H9 (cell line): ENCODE results near the gene TP53BP1. TPM values are rescaled to one million over a fixed set of nuclear protein-coding genes. Genes with fewer than 3 reads are reported as not detected.

Source experiments
- DNase-seq: peaks from one replicate; pipeline ENCODE4 v3.0.0-alpha.2; 2017
- H2AFZ ChIP-seq: one replicate; pipeline ENCODE4 v1.6.1; 2013; ENCODE audit warnings: mild to moderate bottlenecking, low read length, control low read depth, moderate library complexity
- H2AK5ac ChIP-seq: 2 replicates; pipeline ENCODE4 v1.6.1; 2013; ENCODE audit warnings: low read length, control low read depth, mixed read lengths; ENCODE audit not compliant: insufficient read length
- H2BK120ac ChIP-seq: one replicate; pipeline ENCODE4 v1.6.1; 2013; ENCODE audit warnings: low read depth, mild to moderate bottlenecking, low read length, control low read depth, inconsistent platforms; ENCODE audit not compliant: poor library complexity, severe bottlenecking
- H2BK12ac ChIP-seq: 2 replicates; pipeline ENCODE4 v1.6.1; 2013; ENCODE audit warnings: low read length, control low read depth, mixed read lengths, low read depth; ENCODE audit not compliant: insufficient read length
- H2BK15ac ChIP-seq: 2 replicates; pipeline ENCODE4 v1.6.1; 2013; ENCODE audit warnings: low read depth, low read length, control low read depth
- H2BK20ac ChIP-seq: one replicate; pipeline ENCODE4 v1.6.1; 2013; ENCODE audit warnings: low read depth, mild to moderate bottlenecking, low read length, control low read depth, inconsistent platforms; ENCODE audit not compliant: poor library complexity, severe bottlenecking
- H2BK5ac ChIP-seq: 2 replicates; pipeline ENCODE4 v1.6.1; 2013; ENCODE audit warnings: low read length, control low read depth, mixed read lengths; ENCODE audit not compliant: insufficient read length
- H3K14ac ChIP-seq: 2 replicates; pipeline ENCODE4 v1.6.1; 2013; ENCODE audit warnings: low read length, control low read depth; ENCODE audit not compliant: insufficient read depth
- H3K18ac ChIP-seq: 2 replicates; pipeline ENCODE4 v1.6.1; 2013; ENCODE audit warnings: low read depth, mild to moderate bottlenecking, mixed read lengths, low read length, control low read depth; ENCODE audit not compliant: insufficient read length
- H3K23ac ChIP-seq: 2 replicates; pipeline ENCODE4 v1.6.1; 2013; ENCODE audit warnings: low read length, control low read depth, mixed read lengths, low read depth; ENCODE audit not compliant: insufficient read length
- H3K23me2 ChIP-seq: 2 replicates; pipeline ENCODE4 v1.6.1; 2013; ENCODE audit warnings: low read depth, mild to moderate bottlenecking, mixed read lengths, low read length, control low read depth; ENCODE audit not compliant: insufficient read length, poor library complexity, severe bottlenecking
- H3K27ac ChIP-seq: 2 replicates; pipeline ENCODE4 v1.5.1; 2013; ENCODE audit warnings: low read length, control low read depth, mixed read lengths, low read depth; ENCODE audit not compliant: insufficient read length
- H3K27me3 ChIP-seq: 2 replicates; pipeline ENCODE4 v1.6.1; 2013; ENCODE audit warnings: low read length, control low read depth, inconsistent platforms; ENCODE audit not compliant: insufficient read depth
- H3K4ac ChIP-seq: 2 replicates; pipeline ENCODE4 v1.6.1; 2013; ENCODE audit warnings: low read depth, mild to moderate bottlenecking, control low read depth, inconsistent platforms, low read length, moderate library complexity
- H3K4me1 ChIP-seq: 2 replicates; pipeline ENCODE4 v1.6.1; 2013; ENCODE audit warnings: low read length, control low read depth, inconsistent platforms; ENCODE audit not compliant: insufficient read depth
- H3K4me2 ChIP-seq: 2 replicates; pipeline ENCODE4 v1.6.1; 2013; ENCODE audit warnings: low read length, control low read depth, mixed read lengths; ENCODE audit not compliant: insufficient read length, insufficient read depth
- H3K56ac ChIP-seq: 2 replicates; pipeline ENCODE4 v1.6.1; 2013; ENCODE audit warnings: low read depth, mild to moderate bottlenecking, mixed read lengths, low read length, control low read depth; ENCODE audit not compliant: insufficient read length
- H3K79me1 ChIP-seq: 2 replicates; pipeline ENCODE4 v1.6.1; 2013; ENCODE audit warnings: low read depth, mild to moderate bottlenecking, moderate library complexity, low read length, control low read depth, inconsistent platforms; ENCODE audit not compliant: insufficient read depth, poor library complexity, severe bottlenecking
- H3K79me2 ChIP-seq: 2 replicates; pipeline ENCODE4 v1.6.1; 2013; ENCODE audit warnings: low read length, control low read depth, inconsistent platforms; ENCODE audit not compliant: insufficient read depth
- H3K9ac ChIP-seq: 2 replicates; pipeline ENCODE4 v1.6.1; 2013; ENCODE audit warnings: low read length, control low read depth, mixed read lengths; ENCODE audit not compliant: insufficient read length; ENCODE audit errors: extremely low read depth
- H3K9me3 ChIP-seq: one replicate; pipeline ENCODE4 v1.6.1; 2013; ENCODE audit warnings: low read depth, low read length, inconsistent platforms; ENCODE audit not compliant: control insufficient read depth
- H3T11ph ChIP-seq: one replicate; pipeline ENCODE4 v1.6.1; 2013; ENCODE audit warnings: mild to moderate bottlenecking, low read length, control low read depth, inconsistent platforms
- H4K20me1 ChIP-seq: one replicate; pipeline ENCODE4 v1.6.1; 2013; ENCODE audit not compliant: control insufficient read depth, insufficient read length, insufficient read depth
- H4K5ac ChIP-seq: 2 replicates; pipeline ENCODE4 v1.6.1; 2013; ENCODE audit warnings: low read depth, mild to moderate bottlenecking, mixed read lengths, low read length, control low read depth; ENCODE audit not compliant: insufficient read length
- H4K8ac ChIP-seq: replicated peaks from 2 replicates; pipeline ENCODE4 v1.6.1; 2013; ENCODE audit warnings: low read length, control low read depth, mixed read lengths, low read depth; ENCODE audit not compliant: insufficient read length
- H4K91ac ChIP-seq: 2 replicates; pipeline ENCODE4 v1.6.1; 2013; ENCODE audit warnings: low read depth, mild to moderate bottlenecking, moderate library complexity, mixed read lengths, low read length, control low read depth; ENCODE audit not compliant: insufficient read length
- H3K27ac Mint-ChIP-seq, 3 experiments: 2 replicates in 2 of 3; 3 replicates in 1 of 3; pipeline ENCODE4 v1.8.0; 2020 to 2021; ENCODE audit warnings: mixed read lengths in 3 of 3, mild to moderate bottlenecking in 1 of 3, moderate library complexity in 1 of 3
- H3K27me3 Mint-ChIP-seq: 2 replicates; pipeline ENCODE4 v1.8.0; 2021; ENCODE audit warnings: low read depth, mild to moderate bottlenecking, moderate library complexity, mixed read lengths
- H3K36me3 Mint-ChIP-seq, 3 experiments: 2 replicates in 2 of 3; 3 replicates in 1 of 3; pipeline ENCODE4 v1.8.0; 2020 to 2021; ENCODE audit warnings: low read depth in 3 of 3, mixed read lengths in 3 of 3; ENCODE audit not compliant: insufficient read depth in 1 of 3
- H3K4me1 Mint-ChIP-seq, 2 experiments: 2 replicates each; pipeline ENCODE4 v1.8.0; 2020; ENCODE audit warnings: mixed read lengths in 2 of 2
- H3K4me3 Mint-ChIP-seq, 2 experiments: 2 replicates in 1 of 2; 3 replicates in 1 of 2; pipeline ENCODE4 v1.8.0; 2020 to 2021; ENCODE audit warnings: mild to moderate bottlenecking in 2 of 2, mixed read lengths in 2 of 2, moderate library complexity in 1 of 2
- H3K9me3 Mint-ChIP-seq, 2 experiments: 2 replicates in 1 of 2; 3 replicates in 1 of 2; pipeline ENCODE4 v1.8.0; 2020; ENCODE audit warnings: mild to moderate bottlenecking in 2 of 2, mixed read lengths in 2 of 2, moderate library complexity in 1 of 2
- WGBS: extraction: QIAGEN DNeasy Blood & Tissue Kit; methylation state at CpG from one replicate; pipeline ENCODE4 v1.1.7; 2013; ENCODE audit warnings: missing lambda C conversion rate, low lambda C conversion rate, mixed read lengths; ENCODE audit not compliant: insufficient read length; ENCODE audit errors: extremely low coverage; 5-methylcytosine and 5-hydroxymethylcytosine counted together
- total RNA-seq: library from RNA; stranded (reverse); gene quantifications from 2 replicates; pipeline ENCODE4 v1.2.1, GENCODE V29; 2021
- TF ChIP-seq, protein P1 (sequence below): fragments of 200-600 bp; sonication (generic); conservative IDR thresholded peaks from 3 replicates; pipeline ENCODE4 v1.8.0; 2021; ENCODE audit warnings: antibody characterized with exemption, mild to moderate bottlenecking

The TP53BP1 gene
- total RNA-seq, 1 experiment from 2014 or later: 81.5 TPM

- Histone ChIP-seq H2BK120ac (no peak overlapping the region), H3K23me2 (no peaks in the 10 kb centered on the region), H3K56ac (no peak overlapping the region), H4K20me1 (no peaks in the 10 kb centered on the region), H2AK5ac (no peak overlapping the region), H2BK12ac (no peak overlapping the region), H3K4me1 (no peaks in the 10 kb centered on the region), H3K9ac (no peak overlapping the region), H3K79me2 (no peaks in the 10 kb centered on the region), H3K14ac (no peak overlapping the region), H2BK5ac (no peak overlapping the region), H4K91ac (no peak overlapping the region), H3K4ac (no peak overlapping the region), H3K18ac (no peak overlapping the region), H4K5ac (no peak overlapping the region), H3T11ph (no peak overlapping the region), H3K79me1 (no peaks in the 10 kb centered on the region), H4K8ac (peak overlapping the region; percentile 18), H2BK15ac (no peak overlapping the region), H2BK20ac (no peak overlapping the region), H3K9me3 (no peaks in the 10 kb centered on the region), H3K27me3 (no peaks in the 10 kb centered on the region), H3K4me2 (no peak overlapping the region), H3K23ac (no peak overlapping the region), H2AFZ (no peak overlapping the region), H3K27ac (no peak overlapping the region)
- Mint-ChIP-seq H3K36me3 (peaks cover 50 to 90% (median 83%) of the 10 kb centered on the region in 3 experiments), H3K9me3 (no peaks in the 10 kb centered on the region), H3K4me1 (no peaks in the 10 kb centered on the region), H3K27ac (no peak overlapping the region), H3K27me3 (no peaks in the 10 kb centered on the region), H3K4me3 (no peak overlapping the region)
- TF ChIP-seq, protein P1, sequence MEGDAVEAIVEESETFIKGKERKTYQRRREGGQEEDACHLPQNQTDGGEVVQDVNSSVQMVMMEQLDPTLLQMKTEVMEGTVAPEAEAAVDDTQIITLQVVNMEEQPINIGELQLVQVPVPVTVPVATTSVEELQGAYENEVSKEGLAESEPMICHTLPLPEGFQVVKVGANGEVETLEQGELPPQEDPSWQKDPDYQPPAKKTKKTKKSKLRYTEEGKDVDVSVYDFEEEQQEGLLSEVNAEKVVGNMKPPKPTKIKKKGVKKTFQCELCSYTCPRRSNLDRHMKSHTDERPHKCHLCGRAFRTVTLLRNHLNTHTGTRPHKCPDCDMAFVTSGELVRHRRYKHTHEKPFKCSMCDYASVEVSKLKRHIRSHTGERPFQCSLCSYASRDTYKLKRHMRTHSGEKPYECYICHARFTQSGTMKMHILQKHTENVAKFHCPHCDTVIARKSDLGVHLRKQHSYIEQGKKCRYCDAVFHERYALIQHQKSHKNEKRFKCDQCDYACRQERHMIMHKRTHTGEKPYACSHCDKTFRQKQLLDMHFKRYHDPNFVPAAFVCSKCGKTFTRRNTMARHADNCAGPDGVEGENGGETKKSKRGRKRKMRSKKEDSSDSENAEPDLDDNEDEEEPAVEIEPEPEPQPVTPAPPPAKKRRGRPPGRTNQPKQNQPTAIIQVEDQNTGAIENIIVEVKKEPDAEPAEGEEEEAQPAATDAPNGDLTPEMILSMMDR: no peak
- WGBS: no CpG with 5 or more reads among the region's 2 CpGs
- DNase-seq: no peak
Observed at GRCh38 chr15:43406808-43407207, 86.1 kb downstream of the TP53BP1 start.
